ENCODE data around the gene SCN9A. TPM values are rescaled to one million over a fixed set of nuclear protein-coding genes. Genes with fewer than 3 reads are reported as not detected.

The SCN9A gene
- total and polyA plus RNA-seq, 2 of the 8 experiments (the other 6 are each of a cell fraction or from before 2014, with no cell fraction given): 1.6 to 6.2 TPM

Other genes starting within 250 kb of the SCN9A start
- gene SCN1A, start 247.9 kb downstream of the SCN9A start, total RNA-seq (2021; fragmentation: NEBNext Ultra II Directional; extraction: Animal tissue kit (Norgen Biotek cat#: 25700)): 1.3 and 1.9 TPM in 2 replicates
- gene SCN1A, start 247.9 kb downstream of the SCN9A start, polyA plus RNA-seq (2011; rRNA removed): 0.16 and 0.18 TPM in 2 replicates
- gene SCN7A, start 118.3 kb upstream of the SCN9A start, total RNA-seq (2021; fragmentation: NEBNext Ultra II Directional; extraction: Animal tissue kit (Norgen Biotek cat#: 25700)): 0.11 and 0.19 TPM in 2 replicates
- 0.03 and 0.09 TPM in 2 replicates for gene SCN7A, start 118.3 kb upstream of the SCN9A start, polyA plus RNA-seq (2011; rRNA removed)

Data from H1 (cell line).